ENCODE data around the gene ABO.
"Not testable (repeated sequence)": the region's sequence is repeated elsewhere in the genome, so short reads cannot be mapped to it uniquely, and the experiment has no call there.

Gene ABO

GRCh38 chr9:133225171-133226011 lies 49.6 kb downstream of the ABO start:
- no peak for DNase-seq (ENCODE audit: low spot score)

- no peak for DNase-seq (ENCODE audit: low spot score)
Observed at GRCh38 chr9:133224762-133225161, 50.2 kb downstream of the ABO start.

- not testable (repeated sequence) for DNase-seq (ENCODE audit: low spot score)
Observed at GRCh38 chr9:133223159-133223756, 51.7 kb downstream of the ABO start.

- not testable (repeated sequence) for DNase-seq (ENCODE audit: low spot score)
Observed at GRCh38 chr9:133221994-133222393, 53.0 kb downstream of the ABO start.

- DNase-seq (ENCODE audit: low spot score), result no peak
Observed at GRCh38 chr9:133221177-133221809, 53.7 kb downstream of the ABO start.

GRCh38 chr9:133218049-133218975 lies 56.7 kb downstream of the ABO start:
- DNase-seq (ENCODE audit: low spot score), result not testable (repeated sequence)

GRCh38 chr9:133217333-133217988 lies 57.5 kb downstream of the ABO start:
- not testable (repeated sequence) for DNase-seq (ENCODE audit: low spot score)

GRCh38 chr9:133214276-133214675 lies 60.7 kb downstream of the ABO start:
- DNase-seq (ENCODE audit: low spot score), result not testable (repeated sequence)

GRCh38 chr9:133210609-133211008 lies 64.4 kb downstream of the ABO start:
- no peak for DNase-seq (ENCODE audit: low spot score)

GRCh38 chr9:133210202-133210532 lies 64.8 kb downstream of the ABO start:
- DNase-seq (ENCODE audit: low spot score), result no peak

- not testable (repeated sequence) for DNase-seq (ENCODE audit: low spot score)
Observed at GRCh38 chr9:133209327-133210201, 65.4 kb downstream of the ABO start.

- DNase-seq (ENCODE audit: low spot score), result not testable (repeated sequence)
Observed at GRCh38 chr9:133208880-133209300, 66.1 kb downstream of the ABO start, which contains the start of gene OBP2B. Gene OBP2B, minus strand, starts transcription at chr9:133209250. Its CDS starts 51 bp downstream, at chr9:133209199.

- not testable (repeated sequence) for DNase-seq (ENCODE audit: low spot score)
Observed at GRCh38 chr9:133208171-133208879, 66.7 kb downstream of the ABO start.

- no peak for DNase-seq (ENCODE audit: low spot score)
Observed at GRCh38 chr9:133207540-133208170, 67.3 kb downstream of the ABO start.

- no peak for DNase-seq (ENCODE audit: low spot score)
Observed at GRCh38 chr9:133207021-133207531, 67.9 kb downstream of the ABO start.

- no peak for DNase-seq (ENCODE audit: low spot score)
Observed at GRCh38 chr9:133205996-133206931, 68.7 kb downstream of the ABO start.

GRCh38 chr9:133205481-133205887 lies 69.5 kb downstream of the ABO start:
- not testable (repeated sequence) for DNase-seq (ENCODE audit: low spot score)

Data from hematopoietic multipotent progenitor cell treated with erythropoietin and hydrocortisone succinate and interleukin-3 and kit ligand, for 17 days (in vitro differentiated cells).